Activated CD8-positive, alpha-beta memory T cell treated with anti-CD3 and anti-CD28 coated beads for 4 hours (primary cell): ENCODE results near the gene SLC24A4.

Experiments
- DNase-seq, 2 donors: peaks; one replicate each; pipeline ENCODE4 v3.0.0-alpha.2; 2020; ENCODE audit warnings: low read depth in 2 of 2

The SLC24A4 gene

DNA sequence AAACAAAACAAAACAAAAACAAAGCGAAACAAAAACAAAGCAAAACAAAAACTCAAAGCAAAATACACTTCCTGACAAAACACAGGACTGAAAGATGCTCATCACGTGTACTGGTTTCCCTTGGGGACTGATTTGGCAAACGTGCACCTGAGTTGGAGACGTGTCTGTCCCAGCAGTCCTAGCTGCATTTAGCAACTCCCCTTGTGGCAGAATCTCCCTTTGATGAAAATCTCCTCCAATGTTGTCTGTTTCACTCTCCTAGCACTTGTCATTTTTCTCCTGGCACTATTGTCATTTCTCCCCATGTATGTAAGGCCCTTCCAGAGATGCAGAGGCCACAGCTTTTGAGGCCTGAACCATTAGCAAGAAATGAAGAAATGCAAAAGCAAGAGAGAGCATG lies 6.8 kb upstream of the SLC24A4 start:
- no peak for DNase-seq

DNA sequence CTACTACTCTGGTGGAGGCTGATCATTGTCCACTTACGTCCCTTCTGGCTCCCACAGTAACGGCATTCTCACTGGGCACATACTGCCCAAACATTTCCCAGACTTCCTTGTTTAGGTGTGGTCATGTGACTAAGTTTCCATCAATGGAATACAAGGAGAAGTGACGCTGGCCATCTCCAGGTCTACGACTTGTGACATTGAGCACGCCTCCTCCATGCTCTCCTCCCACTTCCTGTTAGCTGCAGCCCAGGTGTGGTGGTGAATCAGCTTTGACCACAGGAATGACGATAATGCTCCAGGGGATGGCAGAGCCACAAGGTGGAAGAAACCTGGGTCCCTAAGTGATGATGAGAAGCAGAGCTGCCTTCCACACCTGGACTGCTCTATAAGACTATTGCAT lies 6.0 kb upstream of the SLC24A4 start:
- no peak for DNase-seq

DNA sequence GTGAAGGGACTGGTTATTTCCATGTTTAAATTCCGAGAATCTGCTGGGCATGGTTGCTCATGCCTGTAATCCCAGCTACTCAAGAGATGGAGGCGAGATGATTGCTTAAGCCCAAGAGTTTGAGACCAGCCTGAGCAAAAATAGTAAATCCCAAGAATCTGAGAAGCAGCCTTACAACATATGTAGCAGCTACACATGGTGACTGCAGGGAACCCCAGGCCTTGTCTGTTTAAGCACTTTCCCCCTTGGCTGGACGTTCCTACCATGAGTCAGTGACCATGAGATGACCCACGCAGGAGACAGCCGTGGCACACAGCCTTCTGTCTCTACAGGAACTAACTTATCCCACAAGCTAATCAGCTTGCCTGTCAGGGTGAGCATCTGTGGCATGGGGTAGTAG lies 5.5 kb upstream of the SLC24A4 start:
- DNase-seq: no peak

DNA sequence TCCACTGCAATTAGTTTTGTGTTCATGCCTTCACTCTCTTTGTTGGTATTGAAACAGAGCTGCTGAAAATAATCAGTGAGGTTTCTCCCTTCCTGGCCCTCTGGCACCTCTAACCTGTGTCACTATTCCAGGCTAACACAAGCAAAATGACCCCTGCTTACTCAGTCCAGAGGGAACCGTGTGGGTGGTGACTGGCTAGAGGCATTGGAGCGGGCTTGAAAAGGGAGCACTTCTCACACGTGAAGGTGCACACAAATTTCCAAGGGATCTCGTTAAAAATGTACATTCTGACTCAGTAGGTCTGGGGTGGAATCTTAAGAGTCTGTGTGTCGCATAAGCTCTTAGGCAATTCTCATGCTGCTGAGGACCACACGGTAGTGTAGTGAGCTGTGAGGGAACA lies 1.3 kb upstream of the SLC24A4 start:
- no peak for DNase-seq

DNA sequence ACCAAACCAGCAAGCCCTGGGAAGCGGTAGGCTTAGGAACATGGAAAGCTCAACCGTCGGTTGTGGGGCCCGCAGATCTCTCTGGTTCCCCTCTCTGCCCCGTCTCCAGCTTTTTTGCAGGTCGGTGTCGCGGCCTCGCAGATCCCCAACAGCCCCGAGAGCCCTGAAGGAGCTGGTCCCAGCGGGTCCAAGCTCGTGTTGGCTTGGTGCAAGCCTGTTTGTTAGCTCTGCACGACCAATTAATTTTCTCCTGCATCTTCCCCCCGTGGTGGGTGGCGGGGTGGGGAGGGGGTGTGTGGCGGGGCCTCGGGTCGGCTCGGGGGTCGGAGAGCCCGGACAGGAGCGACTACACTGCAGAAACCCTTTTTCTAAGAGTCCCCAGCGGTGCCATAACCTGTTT lies 449 bp upstream of the SLC24A4 start:
- no peak for DNase-seq

DNA sequence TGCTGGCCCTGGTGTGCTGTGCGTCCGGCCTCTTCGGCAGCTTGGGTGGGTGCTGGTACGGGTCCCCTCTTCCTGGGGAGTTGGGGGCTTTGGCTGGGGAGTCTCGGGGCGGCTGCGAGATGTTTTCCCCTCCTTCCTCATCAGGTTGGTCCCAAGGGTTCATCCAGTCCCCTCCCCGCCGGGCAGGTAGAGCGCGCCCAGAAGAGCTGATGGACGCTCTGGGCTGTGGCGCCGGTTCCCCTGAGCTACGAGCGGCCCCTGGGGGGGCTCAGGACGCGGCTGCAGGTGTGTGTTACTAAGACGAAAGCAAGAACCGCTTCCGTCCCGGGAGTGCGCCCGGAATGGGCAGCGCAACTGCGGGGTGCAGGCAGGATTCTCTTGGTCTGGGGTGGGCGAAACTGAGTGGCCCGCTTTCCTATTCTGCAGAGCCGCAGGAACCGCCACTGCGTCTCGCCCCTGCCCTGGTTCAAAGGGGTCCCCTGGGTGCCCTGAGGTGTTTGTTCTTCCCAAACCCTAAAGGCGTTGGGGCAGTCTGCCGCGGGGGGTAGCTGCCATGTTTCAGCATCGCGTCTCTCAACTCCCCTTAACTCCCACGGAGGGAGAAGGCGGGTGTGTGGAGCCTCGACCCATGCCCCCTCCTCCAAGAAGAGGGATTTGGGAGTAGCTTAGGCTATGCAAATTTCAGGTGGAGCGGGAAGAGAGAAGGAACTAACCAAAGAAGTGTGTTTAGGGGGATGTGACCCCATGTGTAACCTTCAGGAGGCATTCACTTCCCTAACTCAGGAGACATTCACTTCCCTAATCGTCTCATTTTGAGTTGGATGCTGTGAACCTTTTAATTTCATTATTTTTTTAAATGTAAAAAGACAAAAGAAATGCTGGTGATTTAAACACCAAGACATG lies 1.2 kb downstream of the SLC24A4 start:
- DNase-seq: no peak

DNA sequence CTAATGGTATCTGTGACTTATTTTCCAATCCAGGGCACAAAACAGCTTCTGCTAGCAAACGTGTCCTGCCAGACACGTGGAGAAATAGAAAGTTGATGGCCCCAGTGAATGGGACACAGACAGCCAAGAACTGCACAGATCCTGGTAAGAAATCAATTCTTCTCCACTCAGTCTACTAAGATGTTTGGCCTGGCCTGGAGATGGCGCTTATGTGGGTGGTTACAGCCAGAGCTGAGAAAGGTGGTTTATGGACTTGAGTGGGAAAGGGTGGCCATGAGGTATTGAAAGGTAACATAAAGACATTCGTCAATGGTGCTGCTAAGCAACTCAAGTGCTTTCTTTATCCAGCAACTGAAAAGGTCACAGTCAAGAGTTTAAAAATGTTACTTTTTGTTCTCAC lies 2.9 kb downstream of the SLC24A4 start:
- no peak for DNase-seq

DNA sequence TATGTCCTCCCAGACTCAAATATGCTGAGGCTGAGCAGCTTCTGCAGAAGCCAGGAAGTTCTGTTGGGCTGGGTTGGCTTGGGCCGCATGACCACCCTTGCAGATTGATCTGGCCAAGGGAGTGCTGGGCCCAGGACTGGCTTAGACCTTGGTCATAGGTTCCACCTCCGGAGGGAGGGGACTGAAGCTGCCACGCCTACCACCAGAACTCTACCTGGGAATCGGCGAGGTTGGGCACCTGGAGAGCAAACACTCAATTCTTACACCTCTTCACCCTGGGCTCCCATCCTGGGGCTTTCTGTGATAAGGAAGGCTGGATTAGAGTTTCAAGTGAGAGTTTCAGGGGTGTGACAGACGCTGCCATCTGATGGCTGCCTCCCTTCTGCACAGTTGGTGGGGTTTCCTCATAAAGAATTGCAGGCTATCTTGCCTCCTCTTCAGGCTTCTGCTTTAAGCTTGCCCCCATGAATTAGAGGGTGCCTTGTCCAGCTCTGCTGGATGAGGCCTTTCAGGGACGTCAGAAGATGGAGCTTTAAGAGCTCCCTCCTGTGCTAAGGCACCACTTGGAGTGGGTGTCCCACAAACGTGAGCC lies 5.8 kb downstream of the SLC24A4 start:
- DNase-seq: no peak

DNA sequence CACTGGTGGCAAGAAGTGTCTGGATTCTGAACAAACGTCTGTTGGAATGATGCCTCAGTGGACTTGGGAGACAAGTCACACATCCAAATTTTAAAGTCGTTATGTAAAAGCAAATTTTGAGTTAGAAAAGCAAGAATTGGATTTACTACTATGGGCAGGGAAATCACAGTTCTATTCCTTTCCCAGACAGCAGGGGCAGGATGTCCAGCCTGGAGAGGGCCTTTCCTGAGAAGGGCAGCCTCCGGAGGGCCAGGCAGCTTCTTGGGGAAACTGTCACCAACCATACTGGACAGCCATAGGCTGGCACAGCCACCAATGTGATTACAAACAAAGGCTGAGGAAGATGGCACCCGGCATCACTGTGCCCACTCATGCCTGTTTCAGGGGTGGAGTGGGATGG lies 11.1 kb downstream of the SLC24A4 start:
- no peak for DNase-seq

DNA sequence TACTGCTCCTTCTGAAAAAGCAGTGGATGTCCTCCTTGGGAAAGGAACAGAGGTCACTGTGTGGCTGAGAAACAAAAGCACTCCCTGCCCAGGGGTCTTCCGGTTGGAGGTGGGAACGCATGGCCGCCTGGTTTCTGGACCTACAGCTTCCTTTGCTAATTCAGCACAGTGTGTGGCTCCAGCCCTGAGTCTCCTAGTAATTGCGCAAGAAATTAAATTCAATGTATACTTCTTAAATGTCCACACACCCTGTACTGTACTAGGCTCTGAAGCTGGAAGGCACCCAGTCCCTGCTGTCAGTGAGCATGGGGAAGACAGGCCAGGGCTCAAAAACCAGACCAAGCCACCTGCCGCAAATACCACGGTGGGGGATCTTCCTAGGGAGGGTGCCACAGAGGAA lies 13.4 kb downstream of the SLC24A4 start:
- no peak for DNase-seq

DNA sequence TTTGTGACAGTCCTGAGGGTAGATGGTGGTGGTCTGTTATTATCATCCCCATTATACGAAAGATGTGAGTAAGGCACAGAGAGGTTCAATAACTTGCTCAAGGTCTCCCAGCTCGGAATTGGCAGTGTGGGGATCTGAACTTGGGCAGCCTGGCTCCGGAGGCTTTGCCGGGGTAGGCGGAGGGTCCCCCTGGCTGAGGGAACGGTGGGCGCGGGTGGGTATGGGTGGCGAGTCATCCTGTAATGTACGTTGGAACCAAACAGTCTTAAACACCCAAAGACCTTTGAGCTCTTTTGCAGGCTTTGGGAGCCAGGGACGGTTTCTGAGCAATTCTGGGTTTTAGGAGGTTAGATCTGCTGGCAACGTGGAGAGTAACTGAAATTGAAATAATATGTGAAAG lies 16.5 kb downstream of the SLC24A4 start:
- DNase-seq: no peak

DNA sequence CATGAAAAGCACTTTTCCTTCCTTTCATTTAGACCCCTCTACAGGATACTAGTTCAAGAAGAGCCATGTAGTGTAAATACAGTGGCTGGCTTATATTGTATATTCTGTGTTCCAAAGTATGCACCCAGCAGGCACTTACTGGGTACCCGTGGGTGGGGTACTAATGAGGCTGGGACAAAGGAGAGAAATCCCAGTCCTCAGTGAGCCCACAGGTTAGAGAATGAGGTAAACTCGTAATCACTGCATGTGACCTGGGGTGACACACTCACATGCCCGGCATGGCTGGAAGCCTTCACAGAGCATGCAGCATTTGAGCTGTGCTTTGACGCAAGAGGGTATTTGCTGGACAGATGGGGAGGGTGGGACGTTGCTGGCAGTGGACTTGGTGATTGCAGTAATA lies 17.1 kb downstream of the SLC24A4 start:
- DNase-seq: no peak

DNA sequence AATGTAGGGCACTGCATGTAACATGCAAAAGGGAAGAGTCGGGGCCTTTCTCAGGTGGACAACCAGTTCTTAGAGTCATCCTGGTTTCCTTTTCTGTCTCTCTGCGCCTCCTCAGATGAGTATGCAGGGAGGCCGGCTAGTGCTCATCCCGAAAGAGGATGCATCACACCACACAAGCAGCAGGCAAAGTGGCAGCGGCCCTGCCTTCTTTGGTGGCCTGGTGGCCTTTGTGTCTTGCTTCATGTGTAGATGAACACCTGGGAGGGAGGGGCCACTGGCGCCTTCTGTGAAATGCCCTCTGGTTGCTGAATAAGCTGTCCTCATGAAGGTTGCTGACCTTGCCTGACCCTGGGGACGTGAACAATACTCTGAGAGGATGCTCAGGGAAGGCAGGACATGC lies 18.0 kb downstream of the SLC24A4 start:
- no peak for DNase-seq

DNA sequence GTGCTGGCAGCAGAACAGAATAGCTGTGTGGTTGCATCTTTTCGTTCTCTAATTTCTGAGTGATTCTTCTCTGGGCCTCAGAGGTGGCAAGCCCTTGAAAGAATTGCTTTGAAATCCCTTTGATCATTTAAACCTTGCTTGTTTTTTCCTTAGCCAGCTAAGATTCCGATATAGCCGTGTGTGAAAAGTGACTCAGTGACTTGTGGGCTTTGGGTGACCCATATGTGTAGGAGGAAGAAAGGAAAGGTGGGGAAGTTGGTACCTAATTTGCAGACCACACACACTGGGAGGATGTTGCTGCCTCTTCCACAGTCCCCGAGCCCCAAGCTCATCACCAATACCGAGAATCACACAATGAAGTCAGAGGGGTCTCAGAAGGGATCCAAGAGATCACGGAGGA lies 18.8 kb downstream of the SLC24A4 start:
- no peak for DNase-seq

DNA sequence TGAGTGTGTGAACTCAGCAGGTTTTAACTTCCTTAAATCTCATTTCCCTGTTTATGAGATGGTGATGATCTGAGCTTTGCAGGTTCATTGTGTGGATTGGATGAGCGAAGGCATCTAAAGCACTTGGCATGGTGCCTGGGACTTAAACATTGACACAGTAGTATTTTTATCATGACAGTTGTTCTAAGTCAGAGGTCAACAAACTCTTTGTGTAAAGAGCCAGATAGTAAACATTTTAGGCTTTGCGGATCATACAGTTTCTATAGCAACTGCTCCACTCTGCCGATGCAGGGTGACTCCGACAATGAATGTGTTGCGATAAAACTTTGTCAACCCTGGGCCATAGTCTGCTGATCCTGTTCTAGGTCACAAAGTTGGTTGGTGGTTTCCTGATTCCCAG lies 25.2 kb downstream of the SLC24A4 start:
- DNase-seq: no peak

DNA sequence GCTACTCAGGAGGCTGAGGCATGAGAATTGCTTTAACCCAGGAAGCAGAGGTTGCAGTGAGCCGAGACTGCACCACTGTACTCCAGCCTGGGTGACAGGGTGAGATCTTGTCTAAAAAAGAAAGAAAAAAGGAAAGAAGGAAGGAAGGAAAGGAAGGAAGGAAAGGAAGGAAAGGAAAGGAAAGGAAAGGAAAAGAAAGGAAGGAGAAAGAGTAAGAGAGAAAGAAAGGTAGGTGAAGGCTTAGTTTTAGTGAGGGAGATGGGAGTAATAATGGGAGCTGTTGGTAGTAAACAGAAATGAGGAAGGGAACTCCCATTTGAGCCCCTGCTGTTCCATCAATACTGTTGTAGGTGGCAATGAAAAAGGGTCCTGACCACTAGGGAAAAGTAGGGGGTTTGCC lies 28.8 kb downstream of the SLC24A4 start:
- no peak for DNase-seq

DNA sequence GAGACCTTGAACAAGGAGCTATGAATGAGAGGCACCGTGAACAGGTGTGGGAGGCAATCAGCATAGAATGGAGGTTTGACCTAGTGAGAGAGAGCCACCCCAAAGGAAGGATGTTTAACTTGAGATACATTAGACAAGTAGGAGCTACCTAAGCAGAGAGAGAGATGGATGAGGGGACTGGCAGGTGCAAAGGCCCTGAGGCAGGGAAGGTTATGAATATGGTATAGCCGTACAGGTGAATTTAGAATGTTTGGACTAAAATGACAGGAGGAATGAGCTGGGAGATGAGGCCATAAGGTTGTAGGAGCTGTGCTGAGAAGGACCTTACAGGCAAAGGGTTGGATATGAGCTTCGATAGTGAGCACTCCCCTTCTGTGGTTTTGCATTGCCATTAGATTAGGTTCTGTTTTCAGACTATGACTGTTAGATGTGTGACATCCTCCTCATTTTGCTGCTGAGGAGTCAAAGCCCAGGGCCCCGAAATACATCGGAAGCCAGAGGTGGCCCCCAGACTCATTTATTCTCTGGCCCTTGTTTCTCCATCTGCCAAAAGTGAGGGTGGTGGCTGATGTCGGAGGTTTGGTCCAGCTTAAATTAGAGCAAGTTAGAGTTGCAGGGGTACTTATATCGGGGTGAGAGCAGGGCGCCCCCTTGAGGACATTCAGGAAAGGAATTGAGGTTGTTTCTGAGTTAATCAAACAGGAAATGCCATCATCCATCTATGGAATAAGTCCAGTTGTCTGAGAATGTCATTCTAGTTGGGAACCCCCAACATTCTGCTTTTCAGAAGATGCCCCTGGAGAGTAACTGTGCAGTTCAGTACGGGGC lies 29.4 kb downstream of the SLC24A4 start:
- no peak for DNase-seq

DNA sequence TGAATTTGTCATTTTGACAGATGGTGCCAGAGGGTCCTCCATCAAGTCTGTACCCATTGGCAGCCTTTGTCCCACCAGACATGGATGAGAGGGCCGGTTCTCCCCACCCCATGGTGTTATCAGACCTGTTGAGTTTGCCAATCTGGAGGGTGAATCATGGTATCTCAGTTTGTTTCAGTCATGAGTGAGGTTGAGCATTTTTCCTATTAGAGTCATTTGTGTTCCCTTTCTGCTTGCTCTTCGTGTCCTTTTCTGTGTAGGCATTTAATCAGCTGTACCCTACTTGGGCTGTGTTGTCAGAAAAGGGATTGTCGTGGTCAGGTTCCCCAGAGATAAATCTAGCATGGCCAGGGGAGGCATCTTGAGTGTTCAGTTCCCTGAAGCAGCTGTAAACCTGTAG lies 30.5 kb downstream of the SLC24A4 start:
- DNase-seq: no peak

DNA sequence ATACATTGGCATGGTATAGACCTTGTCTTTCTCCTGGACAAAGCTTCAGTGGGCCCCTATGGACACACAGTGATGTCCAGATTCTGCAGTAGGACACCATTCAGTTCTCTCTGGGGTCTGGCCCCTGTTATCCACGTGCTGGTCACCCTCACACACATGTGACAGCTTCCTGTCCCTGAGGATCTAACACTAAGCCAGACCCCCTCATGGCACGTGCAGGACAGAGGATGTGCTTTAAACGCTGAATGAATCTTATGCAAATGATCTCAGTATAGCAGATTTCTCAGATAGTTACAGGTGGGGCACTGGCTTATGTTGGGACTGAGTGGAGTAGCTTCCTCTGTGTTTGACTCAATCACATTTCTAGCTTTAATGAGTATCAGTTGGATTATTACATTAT lies 33.7 kb downstream of the SLC24A4 start:
- no peak for DNase-seq

DNA sequence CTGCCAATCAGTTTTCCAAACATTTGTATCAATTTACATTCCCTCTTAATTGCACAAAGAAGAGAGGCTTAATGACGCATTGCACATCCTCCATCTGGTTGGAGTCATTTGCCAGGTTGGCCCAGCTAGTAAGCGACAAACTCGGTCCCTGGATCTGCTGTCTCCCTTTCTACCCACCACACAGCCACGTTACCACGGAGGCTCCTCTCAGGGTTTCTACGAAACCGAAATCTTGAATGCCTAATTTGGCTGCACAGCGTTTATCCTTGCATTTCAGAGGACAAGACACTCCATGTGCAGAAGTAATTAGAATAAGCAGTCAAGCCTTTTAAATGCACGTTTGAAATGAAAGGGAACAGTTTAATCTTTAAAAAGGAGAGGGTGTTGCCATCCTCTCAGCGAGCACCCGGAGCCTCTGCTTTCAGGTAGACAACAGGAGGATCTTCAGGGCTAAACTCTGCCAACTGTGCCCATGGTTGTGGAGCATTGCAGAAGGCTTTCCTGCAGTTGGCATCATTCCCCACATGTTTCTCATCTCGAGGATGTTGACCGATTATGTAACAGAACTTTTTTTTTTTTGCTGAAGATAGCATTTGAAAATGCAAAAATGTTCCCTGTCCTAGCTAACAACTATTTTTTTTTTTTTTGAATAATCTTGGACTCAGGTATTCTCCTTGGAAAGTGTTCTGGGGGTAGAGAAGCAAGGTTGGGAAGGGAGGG lies 37.8 kb downstream of the SLC24A4 start:
- no peak for DNase-seq

DNA sequence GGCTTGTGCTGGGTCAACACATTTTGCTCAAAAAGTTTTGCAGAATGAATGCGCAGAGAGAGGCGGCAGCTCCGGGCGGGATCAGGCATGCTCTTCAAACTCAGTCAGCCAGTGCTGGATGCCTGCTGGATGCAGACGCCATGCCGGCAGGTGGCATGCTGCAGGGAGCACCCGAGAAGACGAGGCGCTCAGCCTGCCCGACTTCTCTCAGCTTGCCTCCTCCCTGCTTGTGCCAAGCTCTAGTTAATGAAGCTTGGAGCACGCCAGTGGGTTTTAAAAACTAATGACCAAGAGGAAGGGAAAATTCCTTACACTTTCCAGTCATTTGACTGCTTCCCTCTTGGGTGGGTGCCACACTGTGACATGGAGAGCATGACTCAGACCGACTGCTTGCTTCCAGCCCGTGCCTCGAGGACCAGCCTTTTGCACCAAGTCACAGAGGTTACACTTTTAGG lies 39.8 kb downstream of the SLC24A4 start:
- no peak for DNase-seq

DNA sequence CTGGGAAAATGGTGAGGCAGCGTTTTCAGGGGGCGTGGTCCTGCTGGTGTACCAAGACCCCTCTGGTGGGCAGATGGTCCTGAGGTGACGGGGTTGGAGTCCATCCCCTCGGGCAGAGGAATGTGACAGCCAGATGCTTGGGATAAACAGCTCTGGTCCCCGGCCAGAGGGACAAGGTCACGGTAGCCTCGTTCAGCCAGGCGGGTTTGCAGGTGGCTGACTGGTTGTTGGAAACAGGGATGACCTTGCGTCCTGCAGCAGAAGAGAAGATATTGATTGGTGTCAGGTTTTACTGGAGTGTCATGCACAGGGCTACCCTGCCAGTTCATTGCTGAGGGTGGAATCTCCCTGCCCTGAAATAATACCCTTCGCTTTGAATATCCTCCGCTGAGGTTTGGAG lies 43.3 kb downstream of the SLC24A4 start:
- no peak for DNase-seq
